ENCODE data around the gene AGAP1. TPM values are rescaled to one million over a fixed set of nuclear protein-coding genes. Genes with fewer than 3 reads are reported as not detected.

The AGAP1 gene
- total and polyA plus RNA-seq, 7 donors: 10.8 to 42.7 (median 18.6) TPM

- no peaks in the 10 kb centered on the region for H3K27me3 ChIP-seq
- H3K4me3 ChIP-seq: no peak overlapping the region
- H3K4me1 ChIP-seq: peaks cover 0 to 15% (median 13%) of the 10 kb centered on the region in 4 donors
- 93 to 94% methylated on average over 18 of the region's 18 CpGs for WGBS, 2 donors
- H3K36me3 ChIP-seq: peaks cover 0 to 8% (median 0%) of the 10 kb centered on the region in 4 donors
- no peak for TF ChIP-seq CTCF (IDR thresholded peaks at IDR 0.05)
- TF ChIP-seq POLR2A (IDR thresholded peaks at IDR 0.05): no peak
- no peak for TF ChIP-seq POLR2AphosphoS5 (IDR thresholded peaks at IDR 0.05)
- no peak for TF ChIP-seq EP300 (IDR thresholded peaks at IDR 0.05)
- no peaks in the 10 kb centered on the region for H3K9me3 ChIP-seq
- DNase-seq: peak; percentile 56
- intact Hi-C loops (cut with DNase I): no loop called here
- no peak overlapping the region for H3K27ac ChIP-seq
Measured at GRCh38 chr2:235707411-235708096, 213.7 kb downstream of the AGAP1 start.

GRCh38 chr2:235709124-235709813 lies 215.4 kb downstream of the AGAP1 start:
- Histone ChIP-seq H3K27me3 (no peaks in the 10 kb centered on the region), H3K4me3 (no peak overlapping the region), H3K9me3 (no peaks in the 10 kb centered on the region), H3K4me1 (no peaks in the 10 kb centered on the region), H3K36me3 (peaks cover 0 to 8% (median 0%) of the 10 kb centered on the region in 4 donors), H3K27ac (no peak overlapping the region)
- peak; percentile 41 for DNase-seq
- 40 to 74% methylated on average over 14 of the region's 14 CpGs for WGBS, 2 donors
- TF ChIP-seq EP300 (IDR thresholded peaks at IDR 0.05) (no peak), POLR2AphosphoS5 (IDR thresholded peaks at IDR 0.05) (no peak), CTCF (IDR thresholded peaks at IDR 0.05) (no peak), POLR2A (IDR thresholded peaks at IDR 0.05) (no peak)
- intact Hi-C loops (cut with DNase I): no loop called here

GRCh38 chr2:235709969-235710879 lies 216.4 kb downstream of the AGAP1 start:
- Histone ChIP-seq H3K27me3 (no peaks in the 10 kb centered on the region), H3K27ac (no peak overlapping the region), H3K4me3 (no peak overlapping the region), H3K4me1 (no peaks in the 10 kb centered on the region), H3K36me3 (peaks cover 0 to 8% (median 0%) of the 10 kb centered on the region in 4 donors), H3K9me3 (no peaks in the 10 kb centered on the region)
- no peak for TF ChIP-seq CTCF (IDR thresholded peaks at IDR 0.05)
- no peak for TF ChIP-seq EP300 (IDR thresholded peaks at IDR 0.05)
- TF ChIP-seq POLR2AphosphoS5 (IDR thresholded peaks at IDR 0.05): no peak
- no peak for TF ChIP-seq POLR2A (IDR thresholded peaks at IDR 0.05)
- WGBS, 2 donors: 89 to 90% methylated on average over 27 of the region's 27 CpGs
- peak; percentile 40 for DNase-seq
- intact Hi-C loops (cut with DNase I): no loop called here

- no peaks in the 10 kb centered on the region for H3K27me3 ChIP-seq
- no peak overlapping the region for H3K4me3 ChIP-seq
- DNase-seq: peak; percentile 21
- no peak overlapping the region for H3K27ac ChIP-seq
- intact Hi-C loops (cut with DNase I): no loop called here
- H3K36me3 ChIP-seq: peaks cover 0 to 8% (median 0%) of the 10 kb centered on the region in 4 donors
- WGBS, 2 donors: 93 to 96% methylated on average over 11 of the region's 11 CpGs
- H3K9me3 ChIP-seq: no peaks in the 10 kb centered on the region
- no peaks in the 10 kb centered on the region for H3K4me1 ChIP-seq
- TF ChIP-seq POLR2AphosphoS5 (IDR thresholded peaks at IDR 0.05): no peak
- TF ChIP-seq POLR2A (IDR thresholded peaks at IDR 0.05): no peak
- no peak for TF ChIP-seq CTCF (IDR thresholded peaks at IDR 0.05)
- TF ChIP-seq EP300 (IDR thresholded peaks at IDR 0.05): no peak
Measured at GRCh38 chr2:235710933-235711332, 217.1 kb downstream of the AGAP1 start.

All from sigmoid colon (tissue), 7 donors.